ENCODE measurements around the gene RNF32.

RNF32 gene

DNA sequence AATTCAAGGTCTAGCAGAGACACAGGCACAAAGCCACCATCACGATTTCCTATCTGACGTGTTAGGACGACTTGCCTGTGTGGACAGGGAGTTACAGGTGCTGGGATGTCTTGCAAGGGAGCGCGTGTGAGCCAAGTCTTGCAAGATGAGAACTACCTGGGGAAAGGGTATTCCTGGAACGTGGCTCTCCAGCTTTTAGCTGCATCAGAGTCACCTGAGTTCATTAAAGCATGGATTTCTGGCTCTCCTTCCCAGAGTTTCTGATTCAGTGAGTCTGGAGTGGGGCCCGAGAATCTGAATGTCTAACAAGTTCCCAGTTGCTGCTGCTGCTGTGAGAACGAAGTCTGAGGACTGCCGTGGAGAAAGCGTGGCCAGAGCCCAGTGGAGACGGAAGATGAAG, 30.0 kb upstream of the RNF32 start:
- TF ChIP-seq, protein P1, sequence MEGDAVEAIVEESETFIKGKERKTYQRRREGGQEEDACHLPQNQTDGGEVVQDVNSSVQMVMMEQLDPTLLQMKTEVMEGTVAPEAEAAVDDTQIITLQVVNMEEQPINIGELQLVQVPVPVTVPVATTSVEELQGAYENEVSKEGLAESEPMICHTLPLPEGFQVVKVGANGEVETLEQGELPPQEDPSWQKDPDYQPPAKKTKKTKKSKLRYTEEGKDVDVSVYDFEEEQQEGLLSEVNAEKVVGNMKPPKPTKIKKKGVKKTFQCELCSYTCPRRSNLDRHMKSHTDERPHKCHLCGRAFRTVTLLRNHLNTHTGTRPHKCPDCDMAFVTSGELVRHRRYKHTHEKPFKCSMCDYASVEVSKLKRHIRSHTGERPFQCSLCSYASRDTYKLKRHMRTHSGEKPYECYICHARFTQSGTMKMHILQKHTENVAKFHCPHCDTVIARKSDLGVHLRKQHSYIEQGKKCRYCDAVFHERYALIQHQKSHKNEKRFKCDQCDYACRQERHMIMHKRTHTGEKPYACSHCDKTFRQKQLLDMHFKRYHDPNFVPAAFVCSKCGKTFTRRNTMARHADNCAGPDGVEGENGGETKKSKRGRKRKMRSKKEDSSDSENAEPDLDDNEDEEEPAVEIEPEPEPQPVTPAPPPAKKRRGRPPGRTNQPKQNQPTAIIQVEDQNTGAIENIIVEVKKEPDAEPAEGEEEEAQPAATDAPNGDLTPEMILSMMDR (IDR thresholded peaks at IDR 0.05; ENCODE audit: low read length) = no peak
- no peak for TF ChIP-seq EZH2 (IDR thresholded peaks at IDR 0.05; ENCODE audit: borderline replicate concordance, low read length)
- Histone ChIP-seq H4K20me1 (ENCODE audit: insufficient read depth, low read length) (no peaks in the 10 kb centered on the region), H3K9me3 (ENCODE audit: low read length) (no peaks in the 10 kb centered on the region), H3K4me2 (ENCODE audit: low read length) (no peak overlapping the region), H3K27ac (ENCODE audit: low read depth, low read length, poor library complexity, severe bottlenecking) (no peak overlapping the region), H3K36me3 (ENCODE audit: insufficient read depth, low read length) (no peaks in the 10 kb centered on the region), H3K9ac (ENCODE audit: low read length) (no peak overlapping the region), H3K79me2 (ENCODE audit: insufficient read depth, low read length) (no peaks in the 10 kb centered on the region), H3K9me2 (ENCODE audit: low read depth, low read length) (no peaks in the 10 kb centered on the region), H3K27me3 (ENCODE audit: insufficient read depth, low read length) (peaks cover 6% of the 10 kb centered on the region), H2AFZ (ENCODE audit: low read length) (no peak overlapping the region), H3K4me3 (ENCODE audit: low read depth, low read length, poor library complexity, severe bottlenecking) (no peak overlapping the region), H3F3A (ENCODE audit: insufficient read depth, low read length) (no peaks in the 10 kb centered on the region), H3K4me1 (ENCODE audit: insufficient read depth, low read length, severe bottlenecking) (no peaks in the 10 kb centered on the region)

DNA sequence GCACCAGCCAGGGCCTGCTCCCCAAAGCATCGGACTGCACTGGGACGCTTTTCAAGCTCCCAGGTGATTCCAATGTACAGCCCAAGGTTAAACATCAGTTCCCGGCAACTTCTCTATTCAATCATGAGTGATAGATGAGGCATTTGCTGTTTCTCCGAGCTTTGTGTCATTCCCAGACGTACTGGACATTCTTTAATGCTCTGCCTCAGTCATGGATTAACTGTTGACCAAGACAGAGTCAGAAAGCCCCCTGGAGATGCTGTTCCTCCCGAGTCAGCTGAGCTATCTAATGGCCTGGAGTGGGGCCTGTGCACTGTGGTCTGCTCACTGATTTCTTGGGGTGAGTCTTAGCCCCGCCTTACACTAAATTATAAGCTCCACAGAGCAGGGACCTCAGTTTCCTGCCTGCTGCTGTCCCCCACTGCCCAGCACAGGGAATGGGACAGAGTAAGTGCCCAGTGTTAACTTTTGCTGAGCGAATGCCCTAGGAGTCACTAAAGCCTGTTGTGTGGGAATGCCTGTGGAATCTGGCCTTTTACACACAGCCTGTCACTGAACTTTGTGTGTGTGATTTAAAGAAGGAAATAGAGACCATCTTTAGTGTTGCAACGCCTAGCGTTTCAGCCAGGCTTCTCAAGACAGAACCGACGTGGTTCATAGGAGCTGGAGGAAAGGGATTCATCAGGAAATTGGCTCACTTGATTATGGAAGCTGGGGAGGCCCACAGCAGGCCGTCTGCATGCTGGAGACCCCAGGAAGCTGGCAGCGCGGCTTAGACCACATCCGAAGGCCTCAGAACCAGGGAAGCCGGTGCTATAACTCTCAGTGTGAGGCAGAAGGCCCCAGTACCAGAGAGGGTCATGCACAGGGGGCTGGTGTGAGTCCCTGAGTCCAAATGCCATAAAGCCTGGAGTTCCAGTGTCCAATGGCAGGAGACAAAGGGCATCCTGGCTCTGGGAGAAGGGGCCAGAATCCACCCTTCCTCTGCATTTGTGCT, 29.3 kb upstream of the RNF32 start:
- Histone ChIP-seq H3K9me2 (ENCODE audit: low read depth, low read length) (no peaks in the 10 kb centered on the region), H3K79me2 (ENCODE audit: insufficient read depth, low read length) (no peaks in the 10 kb centered on the region)

DNA sequence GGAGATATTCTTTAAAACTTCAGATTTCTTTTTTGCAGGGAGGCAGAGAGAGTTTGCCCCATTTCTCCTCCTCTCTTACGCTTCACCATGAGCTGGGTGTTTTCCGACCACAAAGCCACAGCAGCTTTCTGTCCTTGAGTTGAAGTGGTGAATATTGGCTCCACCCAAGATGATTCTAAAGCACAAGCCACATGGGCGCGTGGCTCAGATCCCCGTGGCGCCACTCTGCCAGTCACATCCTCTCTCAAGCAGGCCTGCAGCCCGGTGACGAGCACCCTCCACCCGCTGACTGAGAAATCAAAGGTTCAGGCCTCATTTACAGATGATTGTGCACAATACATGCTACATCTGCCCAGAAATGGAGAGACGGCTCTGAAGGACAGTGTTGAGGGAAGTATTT, 27.6 kb upstream of the RNF32 start:
- H3K4me1 ChIP-seq (ENCODE audit: insufficient read depth, low read length, severe bottlenecking) = no peaks in the 10 kb centered on the region
- H4K20me1 ChIP-seq (ENCODE audit: insufficient read depth, low read length) = no peaks in the 10 kb centered on the region
- no peak overlapping the region for H2AFZ ChIP-seq (ENCODE audit: low read length)
- TF ChIP-seq, protein P1 (IDR thresholded peaks at IDR 0.05; ENCODE audit: low read length) = no peak
- no peak for TF ChIP-seq EZH2 (IDR thresholded peaks at IDR 0.05; ENCODE audit: borderline replicate concordance, low read length)
- H3K27me3 ChIP-seq (ENCODE audit: insufficient read depth, low read length) = peaks cover 6% of the 10 kb centered on the region
- no peaks in the 10 kb centered on the region for H3K36me3 ChIP-seq (ENCODE audit: insufficient read depth, low read length)
- no peak overlapping the region for H3K27ac ChIP-seq (ENCODE audit: low read depth, low read length, poor library complexity, severe bottlenecking)
- no peaks in the 10 kb centered on the region for H3K9me2 ChIP-seq (ENCODE audit: low read depth, low read length)
- H3K79me2 ChIP-seq (ENCODE audit: insufficient read depth, low read length) = no peaks in the 10 kb centered on the region
- no peaks in the 10 kb centered on the region for H3K9me3 ChIP-seq (ENCODE audit: low read length)
- no peak overlapping the region for H3K9ac ChIP-seq (ENCODE audit: low read length)
- no peak overlapping the region for H3K4me2 ChIP-seq (ENCODE audit: low read length)
- no peak overlapping the region for H3K4me3 ChIP-seq (ENCODE audit: low read depth, low read length, poor library complexity, severe bottlenecking)
- H3F3A ChIP-seq (ENCODE audit: insufficient read depth, low read length) = no peaks in the 10 kb centered on the region

More for the DNA sequence above, 29.3 kb upstream of the RNF32 start:
- H3K4me2 ChIP-seq (ENCODE audit: low read length) = no peak overlapping the region
- no peak overlapping the region for H3K4me3 ChIP-seq (ENCODE audit: low read depth, low read length, poor library complexity, severe bottlenecking)
- TF ChIP-seq, protein P1 (IDR thresholded peaks at IDR 0.05; ENCODE audit: low read length) = no peak
- TF ChIP-seq EZH2 (IDR thresholded peaks at IDR 0.05; ENCODE audit: borderline replicate concordance, low read length) = no peak
- H4K20me1 ChIP-seq (ENCODE audit: insufficient read depth, low read length) = no peaks in the 10 kb centered on the region
- no peaks in the 10 kb centered on the region for H3F3A ChIP-seq (ENCODE audit: insufficient read depth, low read length)
- no peak overlapping the region for H3K9ac ChIP-seq (ENCODE audit: low read length)
- H2AFZ ChIP-seq (ENCODE audit: low read length) = no peak overlapping the region
- H3K4me1 ChIP-seq (ENCODE audit: insufficient read depth, low read length, severe bottlenecking) = no peaks in the 10 kb centered on the region
- no peaks in the 10 kb centered on the region for H3K9me3 ChIP-seq (ENCODE audit: low read length)
- no peaks in the 10 kb centered on the region for H3K36me3 ChIP-seq (ENCODE audit: insufficient read depth, low read length)
- peaks cover 6% of the 10 kb centered on the region for H3K27me3 ChIP-seq (ENCODE audit: insufficient read depth, low read length)
- H3K27ac ChIP-seq (ENCODE audit: low read depth, low read length, poor library complexity, severe bottlenecking) = no peak overlapping the region
